NCI-H1417 treated with DMSO at 0.1 percent for 48 hours (cell line): ENCODE results near the gene ACO2.
"Not testable (repeated sequence)": the region's sequence is repeated elsewhere in the genome, so short reads cannot be mapped to it uniquely, and the experiment has no call there.

Experiments used
- DNase-seq: peaks from one replicate; lab custom pipeline; 2025; lab: John Stamatoyannopoulos, UW

ACO2 gene

DNA sequence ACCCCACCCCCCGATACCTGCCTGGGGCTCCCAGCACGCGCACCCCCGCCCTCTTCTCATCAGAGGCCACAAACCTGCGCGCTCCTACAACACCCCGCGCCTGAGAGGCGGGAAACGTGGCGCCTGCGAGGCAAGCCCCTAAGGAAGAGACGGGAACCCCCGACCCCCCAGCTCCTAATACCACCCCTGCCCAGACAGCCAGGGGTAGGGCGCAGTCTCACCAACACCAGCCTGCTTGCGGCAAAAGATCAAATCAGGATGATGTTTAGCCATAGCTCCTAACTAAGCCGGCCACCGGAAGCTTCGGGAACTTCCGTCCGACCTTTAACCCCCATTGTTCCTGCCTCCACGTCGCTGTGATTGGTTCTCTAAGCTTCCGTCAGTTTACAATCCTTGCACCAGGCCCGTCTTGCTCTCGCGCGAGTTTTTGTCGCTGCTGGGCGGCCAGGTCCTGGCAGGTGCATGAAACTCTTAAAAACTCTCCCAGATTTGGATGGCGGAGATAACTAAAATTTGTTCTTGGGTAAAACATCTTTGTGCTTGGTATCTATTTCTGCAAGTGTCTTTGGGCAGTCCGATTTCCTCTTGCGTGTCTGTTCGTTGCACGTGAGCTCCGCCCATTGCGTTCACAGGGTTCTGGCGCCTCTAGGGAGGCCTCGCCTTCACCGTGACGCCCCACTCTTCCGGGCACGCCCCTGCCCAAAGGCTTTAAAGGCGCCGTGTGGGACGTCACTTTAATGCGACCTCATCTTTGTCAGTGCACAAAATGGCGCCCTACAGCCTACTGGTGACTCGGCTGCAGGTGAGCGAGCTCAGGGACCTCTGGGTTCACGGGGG is at the start of gene ACO2, which contains the start of gene PHF5A:
TSS of gene ACO2 (plus strand) at position 737 of the 837 bp plus-strand sequence. CDS start at position 767, 30 bp downstream.
TSS of gene PHF5A (minus strand) at position 312 of the 837 bp plus-strand sequence. CDS start at position 273, 39 bp downstream.
- peak; percentile 92 for DNase-seq

DNA sequence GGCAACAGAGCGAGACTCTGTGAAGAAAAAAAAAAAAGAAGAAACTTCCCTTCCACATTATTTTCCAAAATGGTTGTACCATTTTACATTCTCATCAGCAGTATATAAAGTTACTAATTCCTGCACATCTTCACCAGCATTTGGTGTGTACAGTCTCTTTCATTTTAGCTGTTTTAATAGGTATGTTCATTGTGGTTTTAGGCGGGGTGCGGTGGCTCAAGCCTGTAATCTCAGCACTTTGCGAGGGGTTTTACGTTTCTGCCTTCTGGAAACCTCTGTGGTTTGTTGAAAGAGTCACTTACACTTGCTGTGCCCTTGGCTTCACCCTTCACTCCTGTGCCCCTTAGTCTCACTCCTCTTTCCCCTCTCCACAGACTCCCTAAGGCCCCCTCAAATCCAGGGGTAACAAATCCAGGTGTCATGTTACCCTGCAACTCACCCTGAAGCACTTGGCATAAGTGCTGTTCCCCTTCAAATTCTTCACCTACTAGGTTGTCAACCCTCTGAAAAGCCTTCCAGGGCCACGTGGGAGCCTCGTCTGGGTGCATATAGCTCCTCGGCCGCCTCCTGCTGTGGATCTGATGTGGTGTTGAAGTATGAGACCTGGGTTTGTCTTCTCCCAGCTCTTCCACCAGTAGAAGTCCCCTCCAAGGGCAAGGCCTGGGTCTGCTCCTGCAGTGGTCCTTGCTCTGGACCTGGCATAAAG is 43.1 kb upstream of the ACO2 start:
- DNase-seq: no peak

DNA sequence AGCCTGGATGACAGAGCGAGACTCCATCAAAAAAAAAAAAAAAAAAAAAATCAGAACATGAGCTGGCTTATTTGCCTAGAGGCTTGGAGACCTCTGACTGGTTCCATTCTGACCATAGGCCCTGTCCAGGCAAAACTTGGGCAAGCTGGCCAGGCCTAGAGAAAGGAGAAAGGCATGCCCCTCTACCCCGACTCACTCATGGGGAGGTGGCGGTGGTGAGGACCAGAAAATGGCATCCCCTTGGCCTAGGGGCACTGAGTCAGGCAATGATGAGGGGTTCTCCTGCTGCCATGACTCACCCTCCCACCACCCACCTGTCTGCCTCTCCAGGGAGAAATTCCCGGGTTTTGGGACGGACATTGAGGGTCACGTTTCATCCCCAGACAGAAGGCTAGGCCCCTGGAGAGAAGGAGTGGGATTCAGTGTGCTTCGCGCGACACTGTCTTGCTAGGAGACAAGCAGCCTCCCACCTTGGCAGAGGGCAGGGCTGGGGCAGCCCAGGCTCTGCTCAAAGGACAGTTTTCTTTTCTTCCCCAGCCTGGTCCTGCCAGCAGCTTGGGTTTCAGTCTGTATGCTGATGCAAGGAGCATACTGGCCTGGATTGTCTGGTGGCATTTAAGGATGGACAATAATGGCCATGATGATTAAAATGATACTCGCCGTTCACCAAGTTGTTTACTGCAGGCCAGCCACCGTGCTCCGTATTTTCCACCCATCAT is 39.5 kb upstream of the ACO2 start:
- DNase-seq: no peak

DNA sequence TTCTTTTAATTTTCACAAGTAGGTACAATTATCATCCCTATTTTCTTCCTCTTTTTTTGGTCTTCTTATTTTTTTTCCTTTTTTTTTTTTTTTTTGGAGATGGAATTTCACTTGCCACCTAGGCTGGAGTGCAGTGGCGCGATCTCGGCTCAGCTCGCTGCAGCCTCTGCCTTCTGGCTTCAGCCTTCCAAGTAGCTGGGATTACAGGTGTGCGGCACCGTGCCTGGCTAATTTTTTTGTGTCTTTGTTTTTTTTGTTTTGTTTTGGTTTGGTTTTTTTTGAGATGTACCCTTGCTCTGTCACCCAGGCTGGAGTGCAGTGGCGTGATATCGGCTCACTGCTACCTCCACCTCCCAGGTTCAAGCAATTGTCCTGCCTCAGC is 39.0 kb upstream of the ACO2 start:
- no peak for DNase-seq

DNA sequence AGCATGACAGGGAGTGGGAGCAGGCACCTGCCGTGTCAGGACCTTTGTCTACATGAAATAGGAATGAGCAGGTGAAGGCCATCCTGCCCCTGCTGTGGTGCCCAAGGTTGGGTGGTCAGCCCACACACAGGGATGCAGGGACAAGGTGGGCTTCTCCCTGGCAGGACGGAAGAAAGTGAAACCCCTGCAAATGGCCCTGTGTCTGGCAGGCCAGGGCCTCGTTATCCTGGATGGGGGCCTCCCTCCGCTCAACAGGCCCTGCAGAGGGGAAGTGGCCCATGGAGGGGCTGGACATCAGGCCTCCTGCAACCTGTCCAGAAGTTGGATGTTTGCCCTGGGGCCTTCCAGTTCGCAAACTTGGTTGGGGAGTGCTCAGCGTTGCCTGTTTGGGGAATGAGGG is 37.3 kb upstream of the ACO2 start:
- DNase-seq: no peak

DNA sequence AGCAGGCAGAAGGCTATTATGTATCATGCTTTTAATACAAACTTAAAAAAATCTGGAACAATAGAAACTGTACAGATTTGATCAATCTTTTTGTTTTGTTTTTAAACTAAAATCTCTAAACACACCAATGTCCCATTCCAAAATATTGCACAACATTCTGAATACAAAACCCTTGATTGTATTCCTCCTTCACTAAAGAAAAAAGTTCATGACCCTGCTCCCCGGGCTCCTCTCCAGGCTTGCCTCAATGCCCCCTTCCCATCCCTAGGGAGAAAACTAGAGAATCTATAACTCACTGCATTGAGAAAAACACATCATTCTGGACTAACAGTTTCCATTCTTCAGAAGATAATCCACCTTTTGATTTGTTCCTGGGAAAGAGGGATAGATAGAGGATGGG is 35.4 kb upstream of the ACO2 start:
- not testable (repeated sequence) for DNase-seq

DNA sequence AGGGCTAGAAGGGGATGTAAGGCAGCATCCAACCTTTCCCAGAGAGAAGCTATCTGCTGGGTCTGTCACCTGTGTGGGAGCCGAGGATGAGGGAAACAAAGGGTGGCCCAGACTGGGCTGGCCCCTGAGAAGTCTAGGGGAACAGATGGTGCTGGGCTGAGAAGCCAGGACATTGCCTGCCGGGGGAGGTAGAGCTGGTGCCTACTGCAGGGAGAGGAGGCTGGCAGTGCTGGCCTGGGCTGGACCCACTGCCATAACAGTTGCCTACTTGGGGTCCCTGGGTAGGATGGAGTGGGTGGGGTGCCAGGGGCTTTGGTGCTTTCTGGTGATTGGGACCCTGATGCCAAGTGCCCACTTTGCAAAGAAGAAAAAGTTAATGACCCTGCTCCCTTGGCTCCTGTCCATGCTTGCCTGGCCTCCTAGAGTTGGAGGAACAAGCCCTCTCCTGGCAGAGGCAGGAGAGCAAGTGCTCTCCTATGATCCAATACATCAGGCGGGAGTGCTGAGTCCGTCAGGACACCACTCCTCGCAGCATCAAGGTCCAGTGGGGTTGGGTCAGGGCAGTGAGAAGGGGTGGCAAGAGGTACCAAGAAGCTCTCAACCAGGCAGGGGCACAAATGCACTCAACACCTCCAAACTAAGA is 34.4 kb upstream of the ACO2 start:
- DNase-seq: not testable (repeated sequence)

DNA sequence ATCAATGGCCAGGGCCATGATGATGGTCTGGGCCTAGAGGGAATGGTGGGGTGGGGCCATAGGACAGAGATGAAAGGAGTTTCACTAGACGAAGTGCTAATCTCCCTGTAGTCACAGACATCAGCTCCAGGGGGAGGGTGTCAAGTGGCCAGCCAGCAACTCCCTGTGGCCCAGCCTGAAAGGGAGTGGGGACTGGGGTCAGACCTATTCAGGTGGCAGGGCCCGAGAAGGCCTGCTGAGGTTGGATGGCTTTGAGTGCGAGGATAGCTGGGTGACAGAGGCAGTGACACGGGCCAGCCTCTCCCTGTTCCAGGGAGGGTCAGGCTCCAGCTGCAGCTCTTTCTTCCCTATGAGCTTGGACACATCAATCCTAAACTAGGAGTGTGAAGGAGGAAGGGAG is 33.4 kb upstream of the ACO2 start:
- DNase-seq: no peak

DNA sequence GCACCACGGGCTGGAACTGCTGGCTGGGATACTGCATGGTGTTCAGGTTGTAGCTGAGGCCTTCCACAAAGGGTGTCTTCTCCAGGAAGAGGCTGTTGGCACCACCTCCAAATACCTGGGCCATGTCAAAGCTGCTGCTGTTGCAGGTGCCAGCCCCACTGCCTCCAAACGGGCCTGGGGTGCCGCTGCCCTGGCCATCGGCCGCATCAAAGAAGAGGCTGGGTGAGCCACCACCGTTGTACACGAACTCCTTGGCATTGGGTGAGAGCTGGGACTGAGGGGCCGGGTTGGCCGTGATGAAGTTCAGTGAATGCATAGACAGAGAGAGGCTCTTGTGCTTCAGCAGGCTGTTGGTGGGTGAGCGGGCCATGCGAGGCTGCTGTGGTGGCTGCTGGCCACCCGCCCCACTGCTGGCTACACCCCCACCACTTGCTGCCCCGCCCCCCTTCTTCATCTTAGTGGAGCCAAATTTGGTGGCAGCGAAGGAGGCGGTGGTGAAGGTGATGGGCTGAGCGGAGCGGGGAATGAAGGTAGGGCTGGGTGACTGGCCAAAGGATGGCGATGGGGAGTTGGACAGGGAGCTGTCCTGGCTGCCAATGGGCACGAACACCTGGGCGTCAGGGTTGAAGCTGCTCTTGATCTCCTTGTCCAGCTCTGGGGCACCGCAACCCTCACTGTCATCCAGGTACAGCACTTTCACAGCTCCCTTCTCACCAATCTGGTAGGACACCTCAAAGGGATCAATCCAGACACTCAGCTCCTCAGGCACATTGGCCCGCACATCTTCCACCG is 32.4 kb upstream of the ACO2 start:
- DNase-seq: no peak

DNA sequence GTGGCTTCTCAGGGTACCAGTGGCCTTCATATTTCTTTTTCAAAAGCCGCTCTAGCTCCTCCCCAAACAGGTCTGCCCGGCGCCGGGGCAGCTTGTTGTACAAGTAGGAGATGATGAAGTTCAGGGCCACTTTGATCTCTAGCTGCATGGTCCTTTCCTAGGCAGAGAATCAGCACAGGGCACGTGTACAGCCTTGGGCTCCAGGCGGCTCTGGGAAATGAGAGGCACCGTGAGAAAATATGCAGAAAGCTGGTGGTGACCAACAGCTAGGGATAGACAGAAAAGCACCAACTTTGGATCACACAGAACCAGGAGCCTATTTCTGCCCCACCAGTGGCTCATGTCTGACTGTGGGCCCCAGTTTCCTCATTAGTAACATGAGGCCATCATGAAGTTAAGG is 31.7 kb upstream of the ACO2 start:
- DNase-seq: no peak

DNA sequence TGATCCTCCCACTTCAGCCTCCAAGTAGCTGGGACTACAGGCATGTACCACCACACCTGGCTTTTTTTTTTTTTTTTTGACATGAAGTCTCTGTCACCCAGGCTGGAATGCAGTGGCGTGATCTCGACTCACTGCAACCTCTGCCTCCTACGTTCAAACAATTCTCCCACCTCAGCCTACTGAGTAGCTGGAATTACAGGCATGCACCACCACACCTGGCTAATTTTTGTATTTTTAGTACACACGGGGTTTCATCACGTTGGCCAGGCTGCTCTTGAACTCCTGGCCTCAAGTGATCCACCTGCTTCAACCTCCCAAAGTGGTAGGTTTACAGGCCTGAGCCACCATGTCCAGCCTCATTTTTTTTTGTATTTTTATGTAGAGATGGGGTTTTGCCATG is 28.4 kb upstream of the ACO2 start:
- DNase-seq: not testable (repeated sequence)

DNA sequence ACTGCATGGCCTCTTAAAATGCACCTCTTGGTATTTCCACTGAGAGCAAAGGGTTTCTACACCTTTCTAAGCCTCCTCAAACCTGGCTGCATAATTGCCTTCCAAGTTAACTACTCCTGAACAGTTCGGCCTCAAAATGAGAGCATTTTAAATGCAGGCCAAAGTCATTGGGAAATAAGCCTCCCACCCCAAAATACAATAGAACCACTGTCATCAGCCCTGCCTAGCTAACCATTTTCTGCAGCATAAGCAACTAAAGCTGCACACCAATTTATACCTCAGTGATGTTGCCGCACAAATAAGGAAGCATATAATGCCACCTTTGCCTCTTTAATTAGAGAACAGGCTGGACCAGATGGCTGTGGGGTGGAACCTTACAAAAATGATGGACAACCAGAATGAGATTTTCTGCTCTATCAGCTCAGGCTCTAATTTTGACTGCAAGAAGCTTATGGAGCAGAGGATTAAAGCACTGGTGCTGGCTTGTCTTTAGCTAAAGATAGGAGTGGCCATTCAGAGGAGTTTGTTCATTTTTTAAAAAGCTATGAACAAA is 26.6 kb upstream of the ACO2 start:
- DNase-seq: no peak

DNA sequence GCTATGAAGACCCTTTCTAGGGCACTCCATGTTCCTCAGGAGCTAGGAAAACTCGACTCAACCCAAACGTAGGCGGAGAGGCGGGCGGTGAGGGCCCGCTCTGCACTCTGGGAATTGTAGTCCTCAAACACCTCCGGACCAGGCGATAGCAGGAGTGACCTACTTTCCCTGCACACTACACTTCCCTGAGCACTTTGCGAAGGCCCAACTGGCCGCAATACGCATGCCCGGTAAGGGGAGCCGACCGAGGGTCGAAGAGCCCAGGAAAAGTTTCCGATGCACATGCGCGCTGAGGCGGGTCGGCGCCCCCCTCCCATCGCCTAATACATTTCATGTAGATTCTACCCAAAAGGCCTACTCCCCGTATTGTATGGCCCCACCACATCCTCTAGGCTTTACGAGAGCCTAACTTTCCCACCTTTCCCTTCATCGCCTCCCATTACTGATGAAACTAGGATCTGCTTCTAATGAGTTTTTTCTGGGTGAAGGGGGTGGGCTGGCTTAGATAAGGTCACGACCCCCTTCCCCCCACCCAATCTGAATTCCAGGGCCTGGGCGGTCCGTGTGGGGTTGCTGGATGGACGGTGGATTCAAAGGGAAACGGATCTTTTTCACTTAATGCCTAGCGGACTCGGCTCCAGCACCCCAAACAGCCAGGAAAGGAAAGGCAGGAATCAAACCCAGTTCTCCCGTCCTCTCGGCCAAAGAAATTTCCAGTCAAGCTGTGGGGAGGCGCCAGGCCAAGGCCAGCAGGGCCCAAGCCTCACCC is 24.4 kb upstream of the ACO2 start:
- DNase-seq: peak; percentile 25

DNA sequence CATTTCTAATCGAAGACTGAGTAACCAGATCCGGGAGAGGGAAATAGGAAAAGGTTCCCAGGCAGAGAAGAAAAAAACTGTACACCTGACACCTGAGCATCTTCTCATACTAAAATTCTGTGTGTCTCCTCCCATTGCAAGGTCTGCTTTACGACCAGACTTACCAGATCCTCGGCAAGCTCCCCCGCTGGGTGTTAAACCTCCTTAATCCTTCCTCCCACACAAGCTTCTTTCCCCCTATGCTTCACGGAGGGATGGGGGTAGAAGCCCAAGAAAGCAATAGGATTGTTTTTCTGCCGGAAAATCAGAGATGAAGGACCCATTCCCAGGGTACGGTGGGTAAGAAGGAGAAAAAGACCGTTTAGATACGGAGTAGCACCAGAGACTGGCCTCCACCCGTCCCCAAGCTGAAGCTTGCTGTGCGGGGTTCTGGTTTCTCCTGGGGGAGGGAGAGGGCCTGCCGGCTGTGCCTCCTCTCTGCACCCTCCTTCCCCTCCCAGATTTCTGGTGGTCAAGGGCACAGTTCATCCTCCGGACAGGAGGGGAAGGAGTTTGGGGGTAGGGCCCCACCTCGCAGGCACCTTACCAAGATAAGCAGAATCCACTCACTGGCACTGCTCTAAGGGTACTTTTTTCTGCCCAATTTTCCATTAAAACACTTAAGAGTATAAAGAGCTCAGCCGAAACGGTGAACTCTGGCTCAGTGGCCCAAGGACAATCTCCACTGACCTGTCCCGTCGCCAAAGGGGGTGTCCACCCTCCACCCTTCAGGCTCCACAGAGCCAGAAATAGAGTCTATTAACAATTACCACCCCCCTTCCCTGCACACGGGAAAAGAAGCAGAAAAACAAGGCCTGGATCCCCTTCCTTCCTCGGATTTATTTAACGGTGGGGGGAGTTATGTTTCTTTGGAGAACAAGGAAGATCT is 23.5 kb upstream of the ACO2 start:
- DNase-seq: no peak

DNA sequence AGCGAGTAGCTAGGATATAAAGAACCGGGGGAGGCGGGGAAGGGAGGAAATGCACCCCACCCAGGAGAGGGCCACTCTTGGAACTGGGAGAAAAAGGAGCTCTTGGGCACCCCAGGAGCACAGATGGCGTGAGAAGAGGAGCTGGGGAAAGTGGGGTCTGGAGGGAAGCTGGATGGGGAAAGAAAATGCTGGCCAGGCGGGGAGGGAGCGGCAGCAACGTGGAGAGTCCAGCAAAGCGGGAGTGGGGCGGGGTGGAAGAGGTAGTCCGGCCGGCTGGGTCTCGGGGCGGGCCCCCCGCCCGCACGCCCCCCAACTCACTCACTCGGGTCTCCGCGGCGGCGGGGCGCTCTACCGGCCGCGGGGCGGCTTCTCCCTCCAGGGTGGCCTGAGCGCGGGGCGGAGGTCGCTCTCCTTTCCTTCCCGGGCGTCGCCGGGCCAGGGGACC is 22.8 kb upstream of the ACO2 start:
- DNase-seq: no peak

DNA sequence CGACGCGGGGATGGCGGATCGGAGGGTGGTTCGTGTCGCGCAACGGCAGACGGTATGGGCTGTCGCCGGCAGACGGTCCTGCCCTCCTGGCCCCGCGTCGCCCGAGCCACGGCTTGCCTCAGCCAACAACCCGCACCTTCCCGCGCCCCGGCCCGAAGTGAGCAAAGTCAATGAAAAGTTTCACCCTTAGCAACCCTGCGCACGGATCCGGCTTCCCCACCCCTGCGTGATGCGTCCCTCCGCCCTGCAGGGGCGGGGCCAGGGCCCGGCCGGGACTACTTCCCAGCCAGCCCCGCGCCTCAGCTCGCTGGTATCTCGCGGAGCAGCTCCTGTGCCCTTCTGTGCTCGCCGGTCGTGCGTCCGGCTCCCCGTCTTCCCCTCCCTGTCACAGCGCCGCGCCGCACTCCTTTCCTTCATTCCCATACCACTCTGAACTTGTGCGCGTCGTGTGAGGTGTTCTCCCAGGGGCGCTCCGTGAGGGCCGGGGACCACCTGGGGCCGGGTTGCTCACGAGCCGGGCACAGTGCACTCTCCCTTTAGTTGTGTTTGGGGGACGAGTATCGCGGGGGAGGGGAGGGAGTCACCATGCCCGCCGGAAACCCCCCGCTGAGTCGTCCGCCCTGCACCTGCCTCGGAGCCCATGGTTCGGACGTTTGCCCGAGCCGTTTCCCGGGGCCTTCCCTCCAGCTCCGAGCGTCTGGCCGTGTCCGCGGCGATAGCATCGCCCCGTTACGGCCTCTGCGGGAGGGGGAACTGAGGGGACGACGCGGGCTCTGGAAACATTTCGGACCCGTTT is 22.1 kb upstream of the ACO2 start, which contains the start of gene TOB2:
TSS of gene TOB2 (minus strand) at position 163 of the 796 bp plus-strand sequence. CDS start 9,456 bp downstream, outside the sequence.
- DNase-seq: peak; percentile 41

DNA sequence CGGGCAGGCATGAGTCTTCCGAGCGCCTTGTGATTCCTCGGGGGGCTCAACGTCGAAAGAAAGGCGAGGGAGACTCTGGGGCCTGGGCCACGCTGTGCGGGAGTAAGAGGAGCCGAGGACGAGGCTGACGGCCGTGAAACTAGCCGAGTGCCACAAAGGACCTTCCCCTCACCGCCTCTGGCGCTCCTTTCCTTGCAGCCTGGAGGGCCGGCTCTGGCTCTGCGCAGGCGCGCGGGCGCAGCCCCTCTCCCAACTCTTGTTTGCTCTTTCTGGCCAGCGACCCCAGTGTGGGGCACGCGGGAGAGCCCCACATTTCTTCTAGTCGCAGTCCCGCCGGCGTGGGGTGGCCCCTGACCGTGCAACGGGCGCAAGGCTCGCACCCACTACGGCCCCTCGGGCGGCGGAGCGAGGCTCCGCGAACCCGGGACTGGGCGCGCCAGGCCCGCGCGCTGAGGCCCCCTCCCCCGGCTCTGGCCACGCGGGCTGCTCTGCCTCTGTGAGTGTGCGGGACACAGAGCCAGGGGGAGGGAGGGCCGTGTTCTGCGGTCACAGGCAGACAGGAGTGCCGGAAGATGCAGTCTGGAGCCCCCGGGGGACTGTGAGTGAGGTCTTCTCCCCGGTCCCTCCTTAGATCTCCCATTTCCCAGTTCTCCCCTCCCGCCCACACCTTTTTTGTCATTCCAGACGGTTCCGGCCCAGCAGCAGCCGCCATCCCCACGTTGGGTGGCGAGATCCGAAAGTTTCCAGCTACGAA is 21.3 kb upstream of the ACO2 start:
- no peak for DNase-seq
